K562 (cell line): ENCODE measurements around the gene KISS1R. TPM values are rescaled to one million over a fixed set of nuclear protein-coding genes. Genes with fewer than 3 reads are reported as not detected.

Experiments
- ATF4 ChIP-seq: fragments of 450-650 bp; formaldehyde crosslinking; IDR thresholded peaks from 2 replicates; pipeline ENCODE4 v1.4.0; 2022; ENCODE audit warnings: mild to moderate bottlenecking, moderate library complexity
- CTBP1 ChIP-seq: fragments of 450-650 bp; IDR thresholded peaks from 2 replicates; pipeline ENCODE4 v1.6.1; 2016; ENCODE audit warnings: borderline replicate concordance
- DDX20 ChIP-seq: fragments of 450-650 bp; IDR thresholded peaks from 2 replicates; pipeline ENCODE4 v1.6.1; 2016; ENCODE audit warnings: missing genetic modification characterization, low read depth, mild to moderate bottlenecking, missing compliant biosample characterization, moderate library complexity
- DPF2 ChIP-seq: fragments of 450-650 bp; IDR thresholded peaks from 2 replicates; pipeline ENCODE4 v1.6.1; 2016
- ETV6 ChIP-seq, 3 experiments: fragments of 150-350 bp in 1 of 3; sonication (generic) in 1 of 3; formaldehyde crosslinking in 1 of 3; IDR thresholded peaks; 2 replicates each; pipeline versions ENCODE4 v1.6.1 to v1.8.0; 2014 to 2022; ENCODE audit warnings: borderline replicate concordance in 2 of 3, low read depth in 2 of 3, antibody characterized with exemption in 1 of 3, low read length in 1 of 3, mild to moderate bottlenecking in 1 of 3, missing genetic modification reagents in 1 of 3
- HDAC1 ChIP-seq, 2 experiments: fragments of 450-650 bp; IDR thresholded peaks; 2 replicates each; pipeline ENCODE4 v1.6.1; 2016 to 2017; ENCODE audit warnings: inconsistent platforms in 1 of 2, mild to moderate bottlenecking in 1 of 2, moderate library complexity in 1 of 2
- KDM2B ChIP-seq: fragments of 250-450 bp; sonication (Bioruptor Pico); IDR thresholded peaks from 2 replicates; pipeline ENCODE4 v1.8.0; 2021; ENCODE audit warnings: mild to moderate bottlenecking, moderate library complexity
- MCM2 ChIP-seq: fragments of 450-650 bp; IDR thresholded peaks from 2 replicates; pipeline ENCODE4 v1.6.1; 2017; ENCODE audit warnings: low read depth, mild to moderate bottlenecking
- MED1 ChIP-seq: sonication (generic); formaldehyde crosslinking; IDR thresholded peaks from 2 replicates; pipeline ENCODE4 v1.8.1; 2023; ENCODE audit warnings: missing genetic modification reagents, borderline replicate concordance
- NELFE ChIP-seq: IDR thresholded peaks from 2 replicates; pipeline ENCODE4 v1.6.1; 2011; ENCODE audit warnings: mild to moderate bottlenecking; ENCODE audit not compliant: insufficient read depth, insufficient read length
- NUFIP1 ChIP-seq: fragments of 450-650 bp; IDR thresholded peaks from 2 replicates; pipeline ENCODE4 v1.6.1; 2018; ENCODE audit not compliant: partially characterized antibody
- SMAD1 ChIP-seq: fragments of 150-350 bp; IDR thresholded peaks from 2 replicates; pipeline ENCODE4 v1.6.1; 2014; ENCODE audit warnings: low read length, low read depth; ENCODE audit not compliant: partially characterized antibody
- SOX6 ChIP-seq: fragments of 450-650 bp; IDR thresholded peaks from 2 replicates; pipeline ENCODE4 v1.6.1; 2014; ENCODE audit warnings: mild to moderate bottlenecking
- TGIF2 ChIP-seq: sonication (generic); formaldehyde crosslinking; IDR thresholded peaks from 2 replicates; pipeline ENCODE4 v1.8.1; 2022; ENCODE audit warnings: mild to moderate bottlenecking, missing genetic modification reagents, moderate library complexity
- YBX1 ChIP-seq: fragments of 450-650 bp; IDR thresholded peaks from 2 replicates; pipeline ENCODE4 v1.7.1; 2016; ENCODE audit warnings: mild to moderate bottlenecking
- ZBTB49 ChIP-seq: sonication (generic); formaldehyde crosslinking; IDR thresholded peaks from 2 replicates; pipeline ENCODE4 v1.8.0; 2022; ENCODE audit warnings: missing genetic modification reagents, mild to moderate bottlenecking, borderline replicate concordance
- ZNF354B ChIP-seq: fragments of 250-450 bp; sonication (Bioruptor Pico); IDR thresholded peaks from 2 replicates; pipeline ENCODE4 v1.4.0; 2020
- polyA plus RNA-seq, 8 experiments: library from polyadenylated mRNA; depleted of rRNA in 4 of 8; stranded (reverse) in 5 of 8; unstranded in 3 of 8; fragments of >200 nt; fragmentation: Nextera tagmentation in 2 of 8; fragmentation: Illumina TruSeq in 1 of 8; extraction: Ambion mirVana in 2 of 8; extraction: Trizol in 1 of 8; gene quantifications; 2 replicates each; pipeline versions ENCODE4 v1.2.1 to v1.2.3, GENCODE V29; 2011 to 2014; ENCODE audit warnings: inconsistent platforms in 1 of 8, missing spikeins in 1 of 8
- total RNA-seq, 7 experiments: library from RNA; depleted of rRNA in 6 of 7; stranded (reverse); fragments of >200 nt in 6 of 7; fragmentation: Illumina TruSeq in 2 of 7; extraction: Trizol in 2 of 7; gene quantifications; 2 replicates each; pipeline versions ENCODE4 v1.2.1 to v1.2.3, GENCODE V29; 2011 to 2021; ENCODE audit warnings: low replicate concordance in 1 of 7
- TF ChIP-seq, protein P1 (sequence below), 2 experiments: IDR thresholded peaks in 1 of 2; conservative IDR thresholded peaks in 1 of 2; 2 replicates each; pipeline ENCODE4 v1.6.1; 2016; ENCODE audit warnings: low read depth in 2 of 2, mild to moderate bottlenecking in 1 of 2, missing compliant biosample characterization in 1 of 2, missing genetic modification characterization in 1 of 2, moderate library complexity in 1 of 2
- TF ChIP-seq, protein P2 (sequence below), 2 experiments: IDR thresholded peaks; 2 replicates each; pipeline ENCODE4 v1.6.1; 2012; ENCODE audit warnings: improper control_type of control experiment in 2 of 2, low read depth in 2 of 2, low read length in 2 of 2, borderline replicate concordance in 1 of 2

The KISS1R gene
- total and polyA plus RNA-seq, 9 of the 15 experiments (the other 6 are each of a cell fraction or from before 2014, with no cell fraction given) = 0.37 to 39.4 (median 2.0) TPM

DNA sequence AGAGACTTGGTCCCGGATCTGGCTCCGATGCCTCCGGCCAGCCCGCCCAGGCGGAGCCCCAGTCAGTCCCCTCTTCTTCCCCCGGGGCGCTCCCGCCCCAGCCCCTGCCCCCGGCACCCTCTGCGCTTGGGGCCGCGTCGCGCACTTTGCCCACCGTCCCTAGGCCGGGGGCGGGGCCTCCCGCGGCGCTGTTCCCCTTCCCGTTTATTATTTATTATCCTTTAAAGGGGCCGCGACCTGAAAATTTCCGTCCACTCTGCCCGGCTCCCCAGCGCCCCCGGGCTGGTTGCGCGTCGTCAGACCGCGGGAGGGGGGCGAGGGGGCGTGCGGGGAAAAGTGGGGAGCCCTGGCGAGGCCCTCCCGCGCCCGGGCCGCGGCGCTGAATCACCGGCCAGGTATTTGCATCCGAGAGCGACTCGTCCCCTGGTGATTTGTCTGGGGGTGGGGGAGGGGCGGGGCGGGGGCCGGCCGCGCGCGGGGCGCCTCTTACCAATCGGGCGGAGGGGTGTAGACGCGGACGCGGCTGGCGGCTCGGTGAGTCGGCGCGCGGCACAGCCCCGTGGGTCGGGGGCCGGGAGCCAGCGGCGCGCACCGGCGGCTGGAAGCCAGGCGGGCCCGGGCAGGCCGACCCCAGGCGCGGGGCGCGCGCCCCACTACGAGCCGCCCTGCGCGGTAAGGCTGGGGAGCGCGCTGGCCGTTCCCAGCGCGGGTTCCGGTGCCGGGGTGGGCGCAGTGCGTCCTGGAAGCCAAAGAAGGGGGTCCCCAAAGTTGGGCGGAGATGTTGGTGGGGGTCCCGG, 8.6 kb downstream of the KISS1R start, which contains the start of gene ARID3A (continued):
- TF ChIP-seq KDM2B (no peak), HDAC1 (IDR thresholded peaks at IDR 0.05) (0 out of 4 replicates have a peak, but pooled peaks of 1 of the 2 experiments have one; percentile 3), DDX20 (tag) (no peak), TGIF2 (no peak), ETV6 (IDR thresholded peaks at IDR 0.05; ENCODE audit: borderline replicate concordance in 1 of 2, low read depth in 2 of 2, low read length in 1 of 2) (no peak), ETV6 (CRISPR knock-in tag; IDR thresholded peaks at IDR 0.05; ENCODE audit: borderline replicate concordance) (no peak), MED1 (CRISPR knock-in tag) (no peak), DPF2 (no peak), ZNF354B (no peak), SMAD1 (no peak), CTBP1 (no peak; the same call in 1 of the 2 replicates), MCM2 (no peak), NELFE (no peak), YBX1 (no peak), NUFIP1 (no peak), ATF4 (CRISPR knock-in tag) (no peak), SOX6 (0 out of 2 replicates have a peak, but pooled peaks have one; percentile 40), ZBTB49 (no peak)
- TF ChIP-seq, protein P1, sequence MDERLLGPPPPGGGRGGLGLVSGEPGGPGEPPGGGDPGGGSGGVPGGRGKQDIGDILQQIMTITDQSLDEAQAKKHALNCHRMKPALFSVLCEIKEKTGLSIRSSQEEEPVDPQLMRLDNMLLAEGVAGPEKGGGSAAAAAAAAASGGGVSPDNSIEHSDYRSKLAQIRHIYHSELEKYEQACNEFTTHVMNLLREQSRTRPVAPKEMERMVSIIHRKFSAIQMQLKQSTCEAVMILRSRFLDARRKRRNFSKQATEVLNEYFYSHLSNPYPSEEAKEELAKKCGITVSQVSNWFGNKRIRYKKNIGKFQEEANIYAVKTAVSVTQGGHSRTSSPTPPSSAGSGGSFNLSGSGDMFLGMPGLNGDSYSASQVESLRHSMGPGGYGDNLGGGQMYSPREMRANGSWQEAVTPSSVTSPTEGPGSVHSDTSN (CRISPR knock-in tag; IDR thresholded peaks at IDR 0.05; ENCODE audit: low read depth) = no peak
- TF ChIP-seq, protein P1 (tag; conservative IDR thresholded peaks at IDR 0.05; ENCODE audit: low read depth) = no peak
- TF ChIP-seq, protein P2, sequence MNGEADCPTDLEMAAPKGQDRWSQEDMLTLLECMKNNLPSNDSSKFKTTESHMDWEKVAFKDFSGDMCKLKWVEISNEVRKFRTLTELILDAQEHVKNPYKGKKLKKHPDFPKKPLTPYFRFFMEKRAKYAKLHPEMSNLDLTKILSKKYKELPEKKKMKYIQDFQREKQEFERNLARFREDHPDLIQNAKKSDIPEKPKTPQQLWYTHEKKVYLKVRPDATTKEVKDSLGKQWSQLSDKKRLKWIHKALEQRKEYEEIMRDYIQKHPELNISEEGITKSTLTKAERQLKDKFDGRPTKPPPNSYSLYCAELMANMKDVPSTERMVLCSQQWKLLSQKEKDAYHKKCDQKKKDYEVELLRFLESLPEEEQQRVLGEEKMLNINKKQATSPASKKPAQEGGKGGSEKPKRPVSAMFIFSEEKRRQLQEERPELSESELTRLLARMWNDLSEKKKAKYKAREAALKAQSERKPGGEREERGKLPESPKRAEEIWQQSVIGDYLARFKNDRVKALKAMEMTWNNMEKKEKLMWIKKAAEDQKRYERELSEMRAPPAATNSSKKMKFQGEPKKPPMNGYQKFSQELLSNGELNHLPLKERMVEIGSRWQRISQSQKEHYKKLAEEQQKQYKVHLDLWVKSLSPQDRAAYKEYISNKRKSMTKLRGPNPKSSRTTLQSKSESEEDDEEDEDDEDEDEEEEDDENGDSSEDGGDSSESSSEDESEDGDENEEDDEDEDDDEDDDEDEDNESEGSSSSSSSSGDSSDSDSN (IDR thresholded peaks at IDR 0.05; ENCODE audit: borderline replicate concordance in 1 of 2, low read depth in 2 of 2, low read length in 2 of 2) = peak; percentile 100
